Superior temporal gyrus (tissue), 1 donor: ENCODE results near the gene GADL1.

Experiments
- DNase-seq: peaks from one replicate; pipeline ENCODE4 v3.0.0-alpha.2; 2016; ENCODE audit errors: extremely low spot score

Gene GADL1, protein sequence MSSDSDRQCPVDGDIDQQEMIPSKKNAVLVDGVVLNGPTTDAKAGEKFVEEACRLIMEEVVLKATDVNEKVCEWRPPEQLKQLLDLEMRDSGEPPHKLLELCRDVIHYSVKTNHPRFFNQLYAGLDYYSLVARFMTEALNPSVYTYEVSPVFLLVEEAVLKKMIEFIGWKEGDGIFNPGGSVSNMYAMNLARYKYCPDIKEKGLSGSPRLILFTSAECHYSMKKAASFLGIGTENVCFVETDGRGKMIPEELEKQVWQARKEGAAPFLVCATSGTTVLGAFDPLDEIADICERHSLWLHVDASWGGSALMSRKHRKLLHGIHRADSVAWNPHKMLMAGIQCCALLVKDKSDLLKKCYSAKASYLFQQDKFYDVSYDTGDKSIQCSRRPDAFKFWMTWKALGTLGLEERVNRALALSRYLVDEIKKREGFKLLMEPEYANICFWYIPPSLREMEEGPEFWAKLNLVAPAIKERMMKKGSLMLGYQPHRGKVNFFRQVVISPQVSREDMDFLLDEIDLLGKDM

DNA sequence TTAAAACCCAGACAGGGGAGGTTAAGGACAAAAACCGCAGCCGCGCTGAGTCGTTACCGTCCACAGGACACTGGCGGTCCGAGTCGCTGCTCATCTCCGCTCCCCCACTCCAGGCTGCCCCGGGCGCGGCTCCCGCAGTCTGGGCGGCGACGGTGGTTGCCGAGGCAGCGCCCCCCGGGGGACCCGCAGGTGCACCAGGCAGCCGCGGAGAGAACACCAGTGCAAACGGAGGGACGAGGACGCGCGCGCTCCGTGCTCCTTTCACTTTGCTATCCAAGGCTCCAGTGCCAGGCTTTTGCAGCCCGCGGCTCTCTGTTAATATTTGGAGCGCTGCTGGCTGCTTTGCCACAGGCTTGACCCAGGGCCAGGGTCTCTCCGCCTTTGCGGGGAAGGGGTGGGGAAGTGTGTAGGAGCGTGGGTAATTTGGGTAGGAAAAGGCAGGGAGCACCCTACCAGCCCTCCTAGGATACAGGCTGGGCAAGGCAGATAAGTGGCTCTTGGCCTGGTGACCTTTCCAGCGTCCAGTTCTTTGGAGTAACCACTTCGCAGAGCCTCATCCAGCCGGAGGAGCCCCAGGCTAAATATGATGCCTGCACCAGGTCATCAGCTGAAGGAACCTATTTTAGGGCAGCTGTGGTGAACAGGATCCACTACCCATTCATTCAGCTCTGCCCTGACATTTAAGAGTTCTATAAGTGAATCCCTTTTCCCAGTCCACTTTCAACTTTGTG, at the start of gene GADL1:
Gene GADL1, minus strand, starts transcription at position 141 of the 731 bp plus-strand sequence. Its CDS starts 47 bp downstream, at position 94.
- DNase-seq, result no peak

DNA sequence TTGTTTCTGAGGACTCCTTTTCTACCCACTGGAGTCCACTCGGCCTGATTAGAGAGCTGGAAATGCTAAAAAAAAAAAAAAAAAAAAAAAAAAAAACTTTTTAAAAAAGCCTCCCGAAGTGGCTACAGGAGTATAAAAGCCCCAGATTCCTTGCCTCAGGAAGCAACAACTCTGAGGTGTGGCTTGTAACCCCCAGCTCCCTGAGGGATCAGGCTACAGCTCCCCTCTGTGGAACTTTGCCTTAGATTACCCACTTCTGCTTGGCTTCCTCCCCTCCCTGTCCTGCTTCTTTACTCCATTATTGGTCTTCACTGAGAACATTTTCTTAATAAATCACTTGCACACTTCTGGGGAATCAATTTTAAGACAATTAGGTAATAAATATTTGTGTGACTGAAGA, 49.7 kb upstream of the GADL1 start:
- no peak for DNase-seq

DNA sequence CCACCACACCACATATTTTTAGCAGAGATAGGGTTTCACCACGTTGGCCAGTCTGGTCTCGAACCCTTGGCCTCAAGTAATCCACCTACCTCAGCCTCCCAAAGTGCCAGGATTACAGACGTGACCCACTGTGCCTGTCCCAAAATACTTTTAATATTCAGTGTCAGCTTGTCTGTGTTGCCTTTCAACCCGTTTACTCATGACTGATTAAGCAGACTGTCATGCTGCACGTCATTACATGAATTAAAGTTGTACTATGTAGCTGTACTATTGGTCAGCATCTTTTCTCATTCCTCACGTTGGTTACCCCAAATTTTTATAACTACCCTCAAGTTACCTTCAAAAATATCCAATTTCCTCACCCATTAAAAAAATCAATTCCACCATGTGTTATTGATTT, 48.7 kb upstream of the GADL1 start:
- no peak for DNase-seq

DNA sequence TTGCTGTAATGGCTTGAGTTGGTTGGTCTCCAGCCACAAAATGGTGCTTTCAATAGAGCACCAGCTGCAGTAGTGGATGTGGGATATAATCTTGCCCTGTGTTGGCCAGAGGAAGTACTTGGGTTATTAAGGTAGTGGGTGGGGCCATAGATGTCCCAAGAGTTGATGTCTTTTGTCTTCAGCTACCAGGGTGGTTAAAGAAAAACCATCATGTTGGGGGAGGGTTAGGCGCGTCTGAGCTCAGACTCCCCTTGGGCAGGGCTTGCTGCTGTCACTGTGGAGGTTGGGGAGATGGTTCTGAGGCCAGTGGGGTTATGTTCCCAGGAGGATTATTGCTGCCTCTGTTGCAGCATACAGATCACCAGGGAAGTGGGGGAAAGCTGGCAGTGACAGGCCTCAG, 46.9 kb upstream of the GADL1 start:
- no peak for DNase-seq

DNA sequence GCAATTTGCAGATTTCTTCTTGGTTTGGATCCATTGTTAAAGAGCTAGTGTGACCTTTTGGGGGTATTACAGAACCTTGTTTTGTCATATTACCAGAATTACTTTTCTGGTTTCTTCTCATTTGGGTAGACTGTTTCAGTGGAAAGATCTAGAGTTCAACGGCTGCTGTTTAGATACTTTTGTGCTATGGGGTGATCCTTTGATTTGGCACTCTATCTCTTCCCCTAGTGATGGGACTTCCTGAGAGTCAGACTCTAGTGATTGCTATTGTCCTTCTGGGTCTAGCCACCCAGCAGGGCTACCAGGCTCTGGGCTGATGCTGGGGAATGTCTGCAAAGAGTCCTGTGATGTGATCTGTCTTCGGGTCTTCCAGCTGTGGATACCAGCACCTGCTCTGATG, 46.3 kb upstream of the GADL1 start:
- DNase-seq, result no peak

DNA sequence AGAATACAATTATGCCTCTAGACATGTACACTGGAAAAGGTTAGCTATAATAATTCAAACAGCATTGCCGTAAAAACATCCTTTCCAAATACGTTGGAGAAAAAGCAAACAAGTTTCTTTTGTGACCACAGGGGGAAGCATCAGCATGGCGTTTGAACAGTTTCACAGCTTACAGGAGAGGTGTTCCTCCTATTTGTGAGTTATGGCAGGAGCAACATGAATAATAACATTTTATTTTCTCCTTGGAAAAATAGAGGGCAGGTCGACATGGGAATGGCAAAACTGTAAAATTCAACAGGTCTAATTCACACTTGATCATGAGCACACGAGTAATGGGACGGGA, 39.7 kb upstream of the GADL1 start:
- DNase-seq, result peak; percentile 33

DNA sequence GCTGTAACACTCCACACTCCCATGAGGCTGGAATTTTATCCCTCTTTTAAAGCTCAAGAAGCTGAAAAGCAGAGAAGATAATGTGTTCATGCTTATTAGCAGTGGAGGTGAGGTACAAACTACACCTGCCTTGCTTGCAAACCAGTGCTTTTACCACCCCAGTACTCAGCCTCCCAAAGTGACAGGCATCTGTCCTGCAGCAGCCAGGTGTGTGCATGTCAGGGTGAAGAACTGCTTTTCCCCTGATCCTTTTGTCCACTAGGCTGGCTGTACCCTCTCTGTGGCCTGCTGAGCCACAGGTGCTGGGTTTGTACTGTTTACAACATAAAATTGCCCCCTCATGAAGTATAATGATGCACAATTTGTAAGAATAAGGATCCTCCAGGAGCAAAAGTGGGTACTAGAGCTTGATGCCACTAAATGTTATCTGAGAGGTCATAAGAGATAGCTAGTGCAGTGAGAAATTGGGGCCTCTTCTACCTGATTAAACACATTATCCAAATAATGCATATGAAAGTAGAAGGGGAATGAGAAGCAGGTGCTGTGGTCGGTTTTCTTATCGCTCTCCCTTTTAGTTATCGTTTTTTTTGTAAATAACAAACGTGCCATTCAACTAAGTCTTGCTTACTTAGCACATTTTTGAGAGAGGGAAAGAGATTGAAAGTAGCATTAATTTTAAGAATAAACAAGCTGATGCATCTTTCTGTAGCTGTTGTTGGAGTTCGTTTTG, 39.2 kb upstream of the GADL1 start:
- peak; percentile 16 for DNase-seq

DNA sequence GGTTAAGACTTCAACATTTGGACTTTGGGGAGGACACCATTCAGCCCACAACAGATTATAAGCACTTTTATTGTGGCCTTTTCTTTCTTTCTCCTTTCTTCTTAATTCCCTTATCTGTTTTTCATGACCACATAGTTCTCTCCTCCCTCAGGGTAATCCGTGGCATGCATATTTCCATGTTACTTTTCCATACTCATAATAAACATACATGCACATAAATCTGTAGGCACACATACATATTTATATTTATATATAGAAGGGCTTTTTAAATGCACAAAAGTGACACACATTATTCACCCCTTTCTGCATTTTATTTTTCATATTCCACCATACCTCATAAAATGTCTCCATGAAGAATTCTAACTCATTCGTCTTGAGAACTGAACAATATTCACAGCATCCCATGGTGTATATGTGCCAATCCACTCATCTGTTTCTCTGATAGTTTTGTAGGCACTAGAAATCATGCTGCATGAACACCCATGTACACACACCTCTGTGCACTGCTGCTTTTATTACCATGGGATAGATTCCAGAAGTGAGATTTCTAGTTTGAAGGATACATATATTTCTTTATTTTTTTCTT, 38.1 kb upstream of the GADL1 start:
- no peak for DNase-seq

DNA sequence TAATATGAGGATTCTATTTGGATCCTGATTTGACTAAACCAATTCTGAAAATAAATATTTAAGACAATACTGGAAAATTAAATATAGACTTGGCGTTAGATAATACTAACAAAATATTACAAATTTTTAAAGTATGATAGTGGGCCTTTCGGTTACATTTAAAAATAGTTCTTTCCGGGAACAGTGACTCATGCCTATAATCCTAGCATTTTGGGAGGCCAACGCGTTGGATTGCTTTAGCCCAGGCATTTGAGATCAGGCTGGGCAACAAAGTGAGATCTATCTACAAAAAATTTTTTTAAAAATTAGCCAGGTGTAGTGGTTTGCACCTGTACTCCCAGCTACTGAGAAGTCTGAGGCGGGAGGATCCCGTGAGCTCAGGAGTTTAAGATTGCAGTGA, 30.3 kb upstream of the GADL1 start:
- DNase-seq, result no peak

DNA sequence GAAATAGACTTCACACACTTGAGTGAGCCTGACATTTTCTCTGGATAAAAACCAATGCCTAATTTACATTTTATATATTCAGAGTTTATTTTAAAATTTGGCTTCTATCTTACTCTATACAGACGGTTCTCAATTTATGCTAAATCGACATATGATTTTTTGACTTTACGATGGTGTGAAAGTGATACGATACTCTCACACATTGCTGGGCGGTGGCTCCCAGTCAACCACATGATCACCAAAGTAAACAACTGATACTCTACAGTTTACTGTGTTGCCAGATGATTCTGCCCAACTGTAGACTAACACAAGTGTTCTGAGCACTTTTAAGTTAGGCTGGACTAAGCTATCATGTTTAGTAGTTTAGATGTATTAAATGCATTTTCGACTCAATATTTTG, 25.1 kb upstream of the GADL1 start:
- DNase-seq, result no peak

DNA sequence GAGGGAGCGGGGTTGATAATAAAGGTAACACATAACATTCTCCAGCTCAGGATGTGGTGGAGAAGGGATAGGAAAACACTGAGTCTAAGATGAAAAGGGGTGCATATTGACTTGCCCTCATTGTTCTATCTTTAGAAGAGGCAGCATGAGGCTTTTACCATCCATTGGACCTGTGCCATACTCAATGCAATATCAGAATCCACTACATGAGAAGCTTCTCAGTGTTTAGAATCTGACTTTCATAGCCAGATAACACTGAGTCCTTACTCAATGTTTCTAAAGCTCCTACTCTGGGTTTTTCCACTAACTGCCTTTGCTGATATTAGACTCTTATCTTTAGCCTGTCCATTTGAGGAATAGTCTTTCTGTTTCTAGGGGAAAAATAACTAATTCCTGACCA, 24.3 kb upstream of the GADL1 start:
- DNase-seq, result no peak

DNA sequence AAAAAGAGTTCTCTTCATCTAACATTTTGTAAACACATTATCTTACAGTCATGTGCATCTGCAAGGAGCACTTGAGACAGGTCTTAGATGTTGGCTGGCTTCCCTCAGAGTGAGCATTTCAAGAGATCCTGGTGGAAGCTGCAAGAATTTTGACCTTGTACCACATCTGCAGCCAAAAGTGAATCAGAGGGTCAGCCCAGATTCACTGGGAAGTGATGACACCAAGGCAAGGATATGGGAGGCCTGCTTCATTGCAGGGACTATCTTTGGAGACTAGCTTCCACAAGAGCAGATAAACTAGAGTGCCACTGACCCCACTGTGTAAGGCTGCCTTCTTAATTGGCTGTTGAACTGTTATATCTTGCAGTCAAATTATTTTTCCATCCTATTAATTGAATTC, 21.3 kb upstream of the GADL1 start:
- no peak for DNase-seq

DNA sequence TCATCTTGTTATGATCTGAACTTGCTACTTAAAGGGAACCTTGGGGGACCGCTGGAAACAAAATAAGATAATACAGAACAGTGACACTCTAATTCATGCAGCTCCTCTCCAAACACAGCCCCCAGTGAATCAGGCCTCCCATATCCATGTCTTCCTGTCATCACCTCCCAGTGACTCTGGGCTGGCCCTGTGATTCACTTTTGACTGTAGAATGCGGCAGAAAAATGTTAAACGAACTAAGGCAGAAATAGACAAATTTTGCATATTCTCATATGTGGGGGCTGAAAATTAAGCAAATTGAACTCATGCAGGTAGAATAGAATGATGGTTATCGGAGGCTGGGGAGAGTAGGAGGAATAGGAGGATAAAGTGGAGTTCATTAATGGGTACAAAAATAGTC, 20.2 kb upstream of the GADL1 start:
- no peak for DNase-seq

DNA sequence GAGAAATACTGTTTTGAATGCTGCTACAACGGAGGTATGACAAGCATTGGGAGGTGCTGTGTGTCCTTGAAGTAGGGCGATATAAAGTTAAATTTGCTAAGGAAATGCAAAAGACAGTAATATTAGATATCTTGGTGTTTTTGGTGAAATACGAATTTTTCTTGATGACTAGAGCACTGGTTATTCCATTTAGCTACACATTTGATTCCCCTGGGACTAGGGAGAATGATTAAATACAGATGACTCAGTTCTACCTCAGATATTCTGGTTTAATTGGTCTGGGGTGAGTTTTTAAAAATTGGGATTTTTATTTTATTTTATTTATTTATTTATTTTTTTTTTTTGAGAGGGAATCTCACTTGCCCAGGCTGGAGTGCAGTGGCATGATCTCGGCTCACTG, 18.7 kb upstream of the GADL1 start:
- DNase-seq, result no peak

DNA sequence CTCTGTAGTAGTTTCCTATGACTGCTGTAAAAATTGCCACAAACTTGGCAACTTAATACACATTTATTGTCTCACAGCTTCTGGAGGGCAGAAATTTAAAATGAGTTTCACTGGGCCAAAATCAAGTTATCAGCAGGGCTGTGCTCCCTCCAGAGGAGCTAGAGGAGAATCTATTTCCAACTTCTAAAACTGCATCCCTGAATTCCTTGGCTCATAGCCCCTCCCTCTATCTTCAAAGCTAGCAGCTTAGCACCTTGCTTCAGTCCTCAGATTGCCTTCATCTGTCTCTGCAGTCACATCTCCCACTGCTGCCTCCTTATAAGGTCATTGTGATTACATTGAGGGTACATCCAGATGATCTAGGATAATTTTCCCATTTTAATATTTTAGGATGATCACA, 17.8 kb upstream of the GADL1 start:
- no peak for DNase-seq

DNA sequence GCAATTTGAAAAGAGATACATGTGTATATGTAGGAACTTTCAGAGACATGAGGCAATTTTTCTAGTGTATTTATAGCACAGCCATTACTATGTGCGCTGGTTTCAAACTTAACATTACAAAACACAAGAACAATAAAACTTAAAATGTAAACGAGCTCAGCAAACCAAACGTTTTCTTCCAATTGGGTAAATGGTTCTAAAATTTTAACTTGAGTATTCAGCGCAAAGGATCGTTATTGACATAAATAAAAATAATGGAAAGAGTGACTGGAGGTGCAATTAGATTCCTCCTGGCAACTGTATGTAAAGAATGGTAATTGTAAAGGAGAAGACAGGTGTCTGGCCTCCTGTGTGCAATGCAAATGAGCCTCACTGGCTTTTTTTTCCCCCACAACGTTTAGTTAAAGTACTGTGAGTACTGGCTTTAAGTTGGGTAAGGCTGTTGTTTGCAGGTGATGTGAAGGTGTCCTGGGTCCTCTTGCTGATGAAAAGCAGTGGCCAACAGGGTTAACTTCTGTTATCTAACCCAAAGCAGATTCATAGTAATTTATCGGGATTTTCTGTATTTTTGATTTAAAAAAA, 14.1 kb upstream of the GADL1 start:
- DNase-seq, result no peak

DNA sequence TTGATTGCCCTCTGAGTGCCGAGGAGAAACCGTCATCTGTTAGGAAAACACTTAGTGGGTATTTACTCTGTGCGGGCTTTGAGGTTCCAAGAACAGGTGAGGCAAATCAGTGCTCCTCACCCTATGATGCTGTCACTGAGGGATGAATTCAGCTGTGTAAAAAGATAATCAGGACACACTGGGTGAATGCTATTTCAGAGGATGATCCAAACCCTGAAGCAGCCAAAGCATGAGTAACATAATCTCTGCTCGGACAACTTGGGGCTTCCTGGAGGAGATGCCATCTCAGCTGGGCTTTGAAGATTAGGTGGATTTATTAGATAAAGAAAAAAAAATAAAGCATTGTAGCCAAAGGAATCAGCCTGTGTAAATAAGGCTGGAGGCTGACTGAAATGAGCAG, 10.5 kb upstream of the GADL1 start:
- no peak for DNase-seq

DNA sequence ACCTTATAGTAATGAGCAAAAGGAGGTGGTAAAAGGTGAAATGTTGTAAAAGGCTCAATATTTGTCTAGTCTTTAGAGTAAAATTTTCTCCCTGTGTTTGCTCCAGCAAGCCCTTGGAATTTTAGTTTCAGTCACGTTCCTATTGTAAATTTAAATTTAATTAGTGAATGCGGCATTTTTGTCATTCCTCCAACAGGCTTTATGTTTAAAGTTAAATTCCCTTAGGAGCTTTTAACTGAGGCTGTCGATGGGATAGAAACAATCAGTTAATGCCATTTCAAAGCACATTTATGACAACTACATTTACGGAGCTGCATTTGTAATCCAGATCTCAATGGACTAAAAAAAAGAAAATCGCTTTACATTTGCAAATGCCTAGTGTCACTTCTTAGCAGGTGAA, 868 bp upstream of the GADL1 start:
- no peak for DNase-seq

DNA sequence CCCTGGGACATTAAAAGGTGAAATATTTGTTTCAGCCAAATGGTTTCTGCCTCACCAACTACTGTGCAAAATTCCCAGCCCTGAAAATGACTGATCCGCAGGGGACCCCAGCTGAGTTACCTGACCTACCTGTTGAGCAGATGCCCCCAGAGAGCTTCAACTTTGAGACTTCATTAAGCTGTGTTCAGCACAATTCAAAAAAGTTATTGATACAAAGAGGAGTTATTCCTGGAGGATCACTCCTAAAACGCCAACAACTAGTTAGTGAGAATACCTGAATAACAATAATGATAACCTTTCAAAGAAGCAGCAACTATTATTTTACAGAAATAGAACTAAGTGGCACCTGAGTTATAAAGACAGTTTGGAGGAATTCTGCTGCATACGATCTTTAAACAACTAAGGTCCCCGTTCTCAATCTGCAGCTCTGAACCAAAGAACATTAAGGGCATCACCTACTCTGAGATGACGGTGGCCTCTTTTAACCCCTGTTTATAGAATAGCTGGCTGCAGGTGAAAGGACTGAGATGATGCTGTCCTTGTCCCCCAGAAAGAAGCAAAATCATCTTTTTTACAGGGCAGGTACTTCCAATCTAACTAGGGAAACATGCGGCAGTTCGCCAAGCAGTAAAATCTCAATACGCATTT, 659 bp downstream of the GADL1 start:
- DNase-seq, result no peak

DNA sequence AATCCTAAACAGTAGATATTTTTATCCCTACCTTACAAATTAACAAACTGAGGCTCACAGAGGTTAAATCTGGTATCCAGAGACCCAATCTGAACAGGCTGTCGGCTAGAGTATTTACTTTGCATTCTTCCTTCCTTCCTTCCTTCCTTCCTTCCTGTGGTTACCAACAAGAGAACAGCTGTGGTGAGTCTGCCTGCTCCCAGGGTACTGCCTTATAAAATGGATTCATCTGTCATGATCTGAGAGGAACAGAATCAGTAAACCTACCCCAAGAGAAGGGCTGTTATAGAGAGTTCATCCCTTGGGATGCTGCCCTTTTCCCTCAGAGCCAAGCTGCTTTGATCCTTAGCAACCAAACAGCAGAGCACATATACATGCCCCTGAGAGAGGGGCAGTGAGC, 3.6 kb downstream of the GADL1 start:
- no peak for DNase-seq

DNA sequence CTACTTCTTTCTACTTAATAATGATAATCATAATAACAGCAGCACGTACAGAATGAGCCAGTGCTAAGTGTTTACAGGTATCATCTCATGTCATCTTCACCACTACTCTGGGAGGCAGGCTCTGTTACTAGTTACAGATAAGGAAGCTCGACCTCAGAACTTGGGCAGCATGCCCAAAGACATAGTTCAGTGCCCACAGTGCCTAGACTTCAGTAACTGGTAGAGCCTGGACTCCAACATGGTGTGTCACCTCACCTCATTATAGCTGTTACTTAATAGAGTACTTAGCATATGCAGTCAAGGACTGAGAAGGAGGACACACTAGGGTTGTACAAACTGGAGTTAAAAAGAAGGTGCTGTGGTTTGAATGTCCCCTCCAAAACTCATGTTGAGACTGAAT, 7.6 kb downstream of the GADL1 start:
- no peak for DNase-seq
